SHP77 treated with DMSO at 0.1 percent for 48 hours (cell line): ENCODE results near the gene LMOD3.

Source experiments
- DNase-seq: peaks from one replicate; lab custom pipeline; 2025; lab: John Stamatoyannopoulos, UW

Gene LMOD3

DNA sequence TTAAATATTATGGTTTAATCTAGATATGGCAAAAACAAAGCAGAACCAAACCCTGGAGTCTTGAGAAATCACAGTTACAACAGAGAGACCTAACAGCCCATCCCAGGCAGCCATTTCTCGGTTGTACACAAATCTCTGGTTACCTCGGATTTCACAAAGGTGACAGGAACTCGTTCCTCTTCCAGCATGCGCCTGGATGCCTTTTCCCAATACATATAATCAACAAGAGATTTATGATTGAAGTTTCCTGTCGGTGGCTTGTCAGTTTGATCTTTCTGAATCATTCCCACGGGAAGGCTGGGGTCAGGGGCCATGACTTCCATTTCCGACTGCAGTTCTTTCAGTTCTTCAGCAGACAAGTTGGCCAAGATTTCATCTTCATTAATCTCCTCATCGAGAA lies 445 bp downstream of the LMOD3 start:
- no peak for DNase-seq

DNA sequence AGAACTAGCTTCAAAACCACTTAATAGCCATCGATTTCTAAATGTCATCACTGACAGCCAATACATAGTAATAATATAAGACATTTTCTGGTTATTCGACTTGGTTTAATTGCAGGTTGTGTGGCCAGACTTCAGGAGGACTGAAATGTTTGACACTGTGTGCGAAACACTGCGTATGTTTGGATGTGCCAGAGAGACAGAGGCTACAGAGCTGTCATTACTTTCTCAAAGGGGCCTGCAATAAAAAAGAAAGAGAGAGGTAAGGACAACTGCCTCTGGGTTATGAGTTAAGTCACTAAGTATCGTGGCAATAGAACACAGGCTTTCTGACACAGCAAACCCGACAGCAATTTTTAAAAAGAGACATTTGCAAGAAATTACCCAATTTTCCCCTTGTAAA lies 882 bp downstream of the LMOD3 start:
- DNase-seq: no peak

DNA sequence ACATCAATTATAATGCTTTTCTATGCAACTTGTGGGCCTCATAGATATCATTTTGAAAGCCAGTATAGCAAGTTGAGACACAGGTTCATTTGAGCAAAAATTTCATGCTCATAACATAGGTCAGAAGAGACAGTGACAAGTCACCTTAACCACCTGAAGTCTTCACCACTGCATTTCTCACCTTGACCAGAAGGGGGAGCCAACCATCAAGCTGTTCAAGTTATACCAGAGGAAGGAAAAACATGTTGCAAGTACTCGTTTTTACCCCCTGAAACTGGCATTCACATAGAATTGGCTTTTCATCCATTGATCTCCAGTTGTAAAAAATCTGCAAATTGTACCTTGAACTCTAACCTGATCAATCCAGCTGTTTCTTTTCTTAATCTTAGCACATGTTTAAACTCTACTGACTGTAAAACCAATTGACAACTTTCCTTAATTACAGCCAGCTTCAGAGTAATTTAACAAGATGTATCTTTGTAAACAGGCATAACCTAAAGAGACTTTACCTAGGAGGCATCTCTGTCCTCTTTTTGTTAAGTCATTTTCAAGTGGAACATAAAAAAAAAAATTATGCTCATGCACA lies 1.4 kb downstream of the LMOD3 start:
- peak; percentile 13 for DNase-seq

DNA sequence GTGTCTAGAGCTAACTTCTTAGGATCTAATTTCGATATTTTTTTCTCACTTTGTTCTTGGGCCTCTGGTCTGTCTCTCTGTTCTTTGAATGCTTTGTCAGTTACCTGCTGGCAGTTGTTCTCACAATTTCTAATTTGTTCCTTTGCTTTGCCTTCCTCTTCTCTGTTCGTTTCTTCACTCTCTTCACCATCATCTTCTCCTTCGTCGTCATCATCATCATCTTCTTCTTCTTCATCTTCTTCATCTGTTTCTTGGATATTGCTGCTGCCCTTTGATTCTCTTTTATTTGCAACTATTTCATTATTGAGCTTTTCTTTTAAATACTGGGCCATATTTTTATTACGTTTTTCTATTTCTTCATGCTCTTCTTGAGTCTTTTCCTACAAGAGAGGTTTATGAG lies 2.7 kb downstream of the LMOD3 start:
- no peak for DNase-seq

DNA sequence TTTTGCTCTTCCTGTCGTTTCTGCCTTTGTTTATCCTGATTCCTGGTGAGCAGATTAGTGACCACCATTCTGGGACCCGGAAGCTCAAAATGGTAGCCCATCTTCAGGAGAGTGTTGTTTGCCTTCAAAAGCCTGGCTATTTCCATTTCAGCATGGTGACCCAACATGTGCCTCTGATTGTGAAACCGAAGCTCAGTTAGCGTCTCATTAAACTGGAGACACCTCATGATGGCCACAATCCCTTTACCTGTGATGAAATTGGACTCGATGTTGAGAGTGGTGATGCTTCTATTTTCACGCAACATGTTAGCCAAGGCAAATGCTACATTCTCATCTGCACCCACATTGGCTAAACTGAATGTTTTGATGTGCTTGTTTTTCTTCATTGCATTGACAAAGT lies 3.3 kb downstream of the LMOD3 start:
- DNase-seq: no peak

DNA sequence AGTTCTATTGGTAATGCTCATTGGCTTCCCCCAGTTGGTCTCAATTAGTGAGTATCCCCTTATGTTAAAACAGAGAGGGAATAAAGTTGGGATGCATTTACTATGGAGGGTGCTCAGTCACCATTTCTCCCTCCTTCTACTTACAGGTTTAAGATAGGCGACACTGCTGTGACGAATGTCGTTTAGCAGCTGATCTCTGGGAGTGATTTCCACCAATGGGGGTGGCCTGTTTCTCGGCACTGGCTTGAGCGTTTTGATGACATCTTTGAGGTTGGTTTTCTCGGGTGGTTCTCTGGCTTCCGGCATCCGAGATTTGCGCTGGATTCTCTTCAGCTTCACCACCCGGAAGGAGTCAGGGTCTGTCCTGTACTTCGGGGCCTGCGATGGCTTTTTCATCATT lies 3.8 kb downstream of the LMOD3 start:
- no peak for DNase-seq

DNA sequence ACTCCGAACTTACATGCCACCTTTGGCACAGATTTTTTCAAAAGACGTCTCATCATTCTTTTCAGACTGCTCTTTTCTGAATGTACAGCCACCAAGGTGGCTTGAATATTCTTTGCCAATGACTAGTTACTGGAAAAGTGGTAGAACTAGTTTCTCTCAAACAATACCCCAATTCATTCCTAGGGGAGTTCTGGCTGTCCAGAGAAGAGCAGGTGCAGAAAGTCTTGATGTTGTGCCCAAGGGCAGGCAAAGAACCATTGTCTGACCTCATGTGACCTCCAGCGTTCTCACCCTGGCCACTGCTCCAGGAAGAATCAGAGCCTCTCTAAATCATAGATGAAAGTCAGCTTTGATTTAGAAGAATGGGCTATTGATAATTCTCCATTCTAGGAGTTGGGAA lies 5.5 kb downstream of the LMOD3 start:
- no peak for DNase-seq

DNA sequence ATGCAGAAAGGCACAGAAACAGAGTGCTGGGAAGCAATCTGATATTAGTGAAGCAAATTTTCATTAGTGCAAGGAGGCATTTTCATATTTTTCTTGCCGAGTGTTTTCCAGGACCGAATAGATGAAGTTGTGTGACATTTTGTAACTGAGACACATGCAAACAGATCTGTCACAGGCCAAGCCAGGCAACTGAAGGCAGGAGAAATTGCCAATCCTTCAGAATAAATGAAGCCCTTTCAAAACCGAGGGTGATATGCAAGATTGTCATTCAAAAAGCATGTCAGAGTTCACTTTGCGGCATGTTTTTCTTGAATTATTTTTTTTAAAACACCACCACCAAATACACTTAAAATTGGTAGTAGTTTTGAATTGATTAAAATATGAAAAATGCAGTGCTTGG lies 6.2 kb downstream of the LMOD3 start:
- no peak for DNase-seq

DNA sequence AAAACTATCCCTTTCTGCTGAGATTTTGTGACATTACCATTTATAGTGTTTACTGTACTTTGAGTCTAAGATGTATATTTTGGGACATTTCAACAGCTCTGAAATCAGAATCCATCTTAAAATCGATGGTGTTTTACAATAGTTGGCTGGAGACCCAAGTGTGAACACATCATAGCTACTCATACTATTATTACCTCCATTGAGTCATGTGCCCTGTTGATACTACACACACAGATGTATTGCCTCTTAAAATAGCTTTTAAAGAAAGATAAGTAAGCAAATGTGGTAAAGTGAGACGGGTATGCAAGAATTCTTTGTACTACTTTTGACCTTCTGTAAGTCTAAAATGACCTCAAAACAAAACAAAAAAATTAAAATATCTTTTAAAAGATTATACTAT lies 6.7 kb downstream of the LMOD3 start:
- DNase-seq: no peak

DNA sequence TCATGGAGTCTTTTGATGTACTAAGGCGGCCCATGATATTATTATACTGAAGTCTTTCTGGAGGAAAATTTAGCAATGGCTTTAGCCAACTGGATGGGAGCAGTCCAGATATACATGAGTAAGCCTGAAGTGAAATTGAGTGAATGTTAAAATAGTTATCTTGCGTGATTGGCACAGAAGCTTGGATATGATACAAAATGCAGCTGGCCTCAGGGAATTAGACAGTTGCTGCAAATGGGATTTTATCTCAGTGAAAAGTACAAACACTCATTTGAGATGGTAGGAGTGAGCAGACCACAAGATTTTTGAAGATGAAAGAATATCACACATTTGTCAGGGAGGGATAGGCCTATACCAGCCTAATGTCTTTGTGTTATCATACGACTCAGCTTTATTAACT lies 8.9 kb downstream of the LMOD3 start:
- no peak for DNase-seq

DNA sequence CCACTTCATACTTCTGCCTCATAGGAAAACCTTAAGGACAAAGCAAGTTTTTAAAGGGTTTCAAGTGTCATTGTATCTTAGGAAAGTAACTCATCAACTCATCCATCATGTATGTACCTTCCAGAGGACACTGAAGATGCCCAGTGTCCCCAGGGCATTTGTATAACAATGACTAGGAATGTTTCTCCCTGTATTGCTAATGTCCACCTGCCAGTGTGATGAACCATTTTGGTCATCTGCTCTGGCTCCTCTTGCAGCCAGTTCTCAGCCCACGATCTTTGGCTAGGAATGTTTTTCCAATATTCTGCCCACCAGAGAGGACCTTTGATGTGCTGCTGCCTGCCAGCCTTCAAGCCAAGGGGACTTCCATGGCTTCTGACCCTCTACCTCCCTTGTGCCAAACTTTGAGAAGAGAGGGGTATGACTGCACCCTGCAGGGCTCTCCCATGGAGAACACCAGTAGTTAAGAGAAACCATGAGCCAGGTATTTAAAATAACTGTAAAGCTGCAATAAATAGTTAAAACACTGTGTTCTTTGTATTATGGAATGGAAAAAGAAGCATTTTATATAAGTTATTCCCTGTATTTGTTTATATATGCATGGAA lies 11.4 kb downstream of the LMOD3 start:
- DNase-seq: no peak

DNA sequence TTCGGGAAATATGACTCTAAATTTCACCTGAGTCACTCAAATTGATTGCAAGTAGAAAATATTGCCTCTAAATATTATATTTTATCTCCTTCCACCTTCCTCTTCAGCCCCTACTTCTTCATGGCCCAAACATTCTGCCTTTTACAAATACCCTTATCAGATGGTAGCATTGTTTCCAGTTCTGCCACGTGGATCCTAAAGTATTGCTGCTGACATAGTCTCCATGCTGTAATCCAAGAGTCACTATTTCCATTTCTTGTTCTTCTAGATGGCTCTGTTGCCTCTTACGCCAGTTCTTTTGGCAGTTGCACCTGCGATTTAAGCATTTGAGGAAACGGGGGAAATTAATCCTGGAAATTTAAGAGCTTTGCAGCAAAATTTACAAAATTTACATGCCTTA lies 13.6 kb downstream of the LMOD3 start:
- DNase-seq: no peak

DNA sequence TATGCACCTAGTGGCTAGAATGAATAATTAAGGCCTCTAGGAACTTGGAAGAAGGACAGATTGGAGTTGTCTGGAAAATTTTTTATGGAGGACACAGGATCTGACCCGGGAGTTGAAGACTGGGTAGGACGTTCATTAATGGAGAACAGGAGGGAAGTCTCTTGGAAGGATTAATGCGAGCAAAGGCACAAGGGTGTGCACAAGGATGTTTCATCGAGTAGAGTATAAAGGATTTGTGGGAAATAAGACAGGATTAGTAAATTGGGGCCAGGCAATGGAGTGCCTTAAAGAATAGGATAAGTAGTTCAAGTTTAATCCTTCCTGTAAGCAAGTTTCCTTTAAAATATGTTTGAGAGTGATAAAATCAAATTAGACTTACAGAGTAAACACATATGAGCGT lies 14.6 kb downstream of the LMOD3 start:
- DNase-seq: no peak

DNA sequence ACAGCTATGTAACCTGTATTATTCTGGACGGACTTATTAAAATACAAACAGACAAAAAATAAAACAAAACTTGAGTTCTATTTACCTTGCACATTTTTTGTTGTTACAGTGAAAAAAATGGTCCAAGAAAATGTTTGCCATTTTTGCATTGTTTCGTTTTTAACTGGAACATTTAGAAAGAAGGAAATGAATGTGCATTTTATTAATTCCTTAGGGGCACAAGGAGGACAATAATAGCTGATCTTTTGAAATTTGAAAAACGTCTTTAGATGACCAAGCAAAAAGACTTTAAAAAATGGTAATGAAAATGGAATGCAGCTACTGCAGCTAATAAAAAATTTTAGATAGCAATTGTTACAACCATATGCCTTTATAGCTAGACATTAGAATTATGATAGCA lies 17.1 kb downstream of the LMOD3 start:
- no peak for DNase-seq

DNA sequence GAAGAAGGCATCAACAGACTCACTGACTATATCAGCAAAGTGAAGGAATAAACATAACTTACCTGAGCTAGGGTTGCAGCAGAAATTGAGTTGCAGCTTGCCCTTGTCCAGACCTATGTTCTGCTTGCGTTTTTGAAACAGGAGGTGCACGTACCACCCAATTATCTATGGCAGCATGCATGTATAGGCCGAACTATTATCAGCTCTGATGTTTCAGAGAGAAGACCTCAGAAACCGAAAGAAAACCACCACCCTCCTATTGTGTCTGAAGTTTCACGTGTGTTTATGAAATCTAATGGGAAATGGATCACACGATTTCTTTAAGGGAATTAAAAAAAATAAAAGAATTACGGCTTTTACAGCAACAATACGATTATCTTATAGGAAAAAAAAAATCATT lies 17.8 kb downstream of the LMOD3 start:
- no peak for DNase-seq

DNA sequence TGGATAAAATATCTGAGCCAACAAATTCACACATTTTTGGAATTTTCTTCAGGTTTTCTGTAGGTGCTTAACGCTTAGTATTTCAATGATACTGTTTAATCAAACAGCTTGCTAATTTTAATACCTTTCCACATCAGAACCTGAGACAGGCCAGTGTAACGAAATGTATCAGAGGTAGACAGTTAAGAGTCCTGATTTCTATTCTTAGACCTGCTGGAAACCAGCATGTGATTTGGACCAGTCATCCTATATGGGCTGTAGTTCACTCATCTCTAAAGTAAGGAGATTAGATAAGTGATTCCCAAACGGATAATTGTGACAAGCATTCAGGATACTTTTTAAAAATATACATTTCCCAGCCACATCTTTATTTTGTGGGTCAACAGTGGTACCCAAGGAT lies 19.3 kb downstream of the LMOD3 start:
- DNase-seq: no peak

DNA sequence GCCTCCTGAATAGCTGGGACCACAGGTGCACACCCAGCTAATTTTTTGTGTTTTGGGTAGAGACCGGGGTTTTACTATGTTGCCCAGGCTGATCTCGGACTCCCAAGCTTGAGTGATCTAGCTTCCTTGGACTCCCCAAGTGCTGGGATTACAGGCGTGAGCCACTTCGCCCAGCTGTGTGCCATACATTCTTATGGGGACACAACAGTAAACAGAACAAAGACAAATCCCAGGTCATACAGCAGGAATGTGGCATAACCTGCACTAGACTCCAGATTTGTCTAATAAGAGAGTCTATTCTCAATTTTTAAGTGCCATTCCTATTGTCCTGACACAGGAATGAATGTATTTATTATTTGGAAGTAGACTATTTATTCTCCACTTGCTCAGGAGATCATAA lies 20.0 kb downstream of the LMOD3 start:
- DNase-seq: no peak

DNA sequence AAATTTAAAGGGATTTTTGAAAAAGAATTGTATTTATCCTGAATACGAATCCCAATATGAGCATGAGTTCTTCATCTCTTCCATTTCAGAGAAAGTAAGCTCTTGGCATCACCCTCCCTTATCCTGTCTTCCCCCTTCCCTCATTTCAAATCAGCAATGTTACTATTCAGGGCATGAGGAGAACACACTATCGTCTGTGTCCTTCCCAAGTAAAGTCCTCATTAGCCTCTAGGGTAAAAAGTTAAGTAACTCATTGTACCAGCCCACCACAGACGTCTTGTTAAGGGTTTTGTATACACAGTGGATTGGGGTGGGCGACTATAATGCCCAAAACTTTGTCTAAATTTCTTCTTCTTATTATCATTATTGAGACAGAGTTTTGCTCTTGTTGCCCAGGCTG lies 22.8 kb downstream of the LMOD3 start:
- no peak for DNase-seq

DNA sequence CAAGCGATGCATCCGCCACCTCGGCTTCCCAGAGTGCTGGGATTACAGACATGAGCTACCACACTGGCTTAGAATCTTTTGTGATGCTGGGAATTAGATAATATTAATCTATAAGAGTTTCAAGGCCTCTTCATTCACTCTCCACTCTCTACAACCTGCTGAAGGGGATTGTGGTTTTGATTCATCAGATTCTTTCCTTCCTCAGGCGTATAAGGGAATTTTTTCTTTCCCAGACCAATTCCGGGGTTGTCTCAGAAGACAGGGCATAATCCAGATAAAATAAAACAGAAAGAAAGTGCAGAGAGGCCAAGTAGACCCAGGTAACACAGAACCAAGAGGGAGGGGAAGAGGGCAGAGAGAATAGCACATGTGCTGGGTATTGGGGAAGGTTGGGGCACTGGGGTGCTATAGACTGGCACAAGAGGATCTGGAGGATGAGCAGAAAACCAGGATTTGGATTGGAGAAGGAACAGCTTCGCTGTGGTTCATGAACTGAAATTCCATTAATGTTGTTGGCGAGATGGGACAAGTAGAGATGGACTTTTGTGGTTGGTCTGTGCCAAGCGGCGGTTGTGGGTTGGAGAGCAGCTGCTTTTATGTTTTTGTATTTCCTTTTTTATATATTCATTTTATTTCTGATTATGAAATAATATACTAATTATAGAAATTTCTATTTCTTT lies 24.8 kb downstream of the LMOD3 start:
- DNase-seq: no peak

DNA sequence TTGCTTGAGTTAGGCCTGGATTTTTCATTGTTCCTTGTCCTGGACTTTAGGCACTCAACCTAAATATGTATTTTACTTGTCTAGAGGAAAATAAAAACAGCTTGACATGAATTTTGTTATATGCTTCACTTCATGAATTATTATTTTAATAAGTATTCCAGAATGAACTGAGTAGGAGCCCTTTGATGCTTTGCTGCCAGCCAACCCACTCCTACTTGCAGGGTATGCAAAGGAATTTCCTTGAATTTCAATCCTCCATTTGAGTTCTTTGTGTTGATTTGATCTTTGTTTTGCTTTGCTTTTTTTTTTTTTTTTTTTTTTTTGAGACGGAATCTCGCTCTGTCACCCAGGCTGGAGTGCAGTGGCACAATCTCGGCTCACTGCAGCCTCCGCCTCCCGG lies 26.1 kb downstream of the LMOD3 start:
- DNase-seq: no peak

DNA sequence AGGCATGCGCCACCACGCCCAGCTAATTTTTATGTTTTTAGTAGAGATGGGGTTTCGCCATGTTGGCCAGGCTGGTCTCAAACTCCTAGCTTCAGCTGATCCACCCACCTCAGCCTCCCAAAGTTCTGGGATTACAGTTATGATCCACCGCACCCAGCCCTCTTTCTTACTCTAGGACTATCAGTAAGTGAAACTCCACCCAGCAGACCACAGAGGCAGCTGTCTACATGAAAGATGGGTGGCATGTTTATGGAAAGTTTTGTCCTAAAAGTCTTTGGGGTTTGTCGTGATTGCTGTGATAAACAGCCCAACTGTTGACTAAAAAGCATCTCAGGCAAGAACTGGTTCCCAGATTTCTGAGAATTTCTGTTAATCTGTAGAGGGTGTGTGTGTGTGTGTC lies 26.8 kb downstream of the LMOD3 start:
- DNase-seq: no peak

DNA sequence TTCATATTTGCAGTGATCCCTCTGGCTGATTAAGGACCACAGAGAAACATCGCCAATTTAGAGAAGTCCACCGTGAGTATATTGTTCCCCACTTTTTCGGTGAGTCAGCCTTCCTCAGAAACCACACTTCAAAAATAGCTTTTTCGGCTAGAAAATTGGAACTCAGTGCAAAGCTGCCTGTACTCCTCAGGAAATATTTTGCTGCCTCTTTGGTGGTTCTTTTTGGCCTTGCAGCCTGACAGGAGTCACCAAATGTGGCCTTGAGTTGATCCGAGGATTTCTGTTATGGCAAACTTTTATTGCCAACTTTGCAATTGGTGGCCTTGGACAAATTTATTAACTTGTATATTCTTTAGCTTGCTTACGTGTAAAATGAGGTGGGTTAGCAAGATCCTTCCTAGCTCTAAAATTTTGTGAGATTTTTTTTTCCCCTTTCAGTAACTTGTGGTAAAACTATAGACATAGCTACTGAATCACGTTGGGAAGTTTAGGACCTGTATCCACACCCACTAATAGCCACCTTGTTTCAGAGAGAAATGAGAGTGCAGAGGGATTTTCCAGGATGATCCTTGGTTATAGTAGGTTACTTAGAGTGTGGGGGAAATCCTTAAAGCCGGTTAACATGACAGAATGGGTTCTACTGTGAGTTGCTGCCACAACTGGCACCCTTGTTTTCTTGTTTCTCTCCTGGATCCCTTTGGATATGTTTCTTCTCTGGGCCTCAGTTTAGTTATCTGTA lies 27.8 kb downstream of the LMOD3 start:
- no peak for DNase-seq

DNA sequence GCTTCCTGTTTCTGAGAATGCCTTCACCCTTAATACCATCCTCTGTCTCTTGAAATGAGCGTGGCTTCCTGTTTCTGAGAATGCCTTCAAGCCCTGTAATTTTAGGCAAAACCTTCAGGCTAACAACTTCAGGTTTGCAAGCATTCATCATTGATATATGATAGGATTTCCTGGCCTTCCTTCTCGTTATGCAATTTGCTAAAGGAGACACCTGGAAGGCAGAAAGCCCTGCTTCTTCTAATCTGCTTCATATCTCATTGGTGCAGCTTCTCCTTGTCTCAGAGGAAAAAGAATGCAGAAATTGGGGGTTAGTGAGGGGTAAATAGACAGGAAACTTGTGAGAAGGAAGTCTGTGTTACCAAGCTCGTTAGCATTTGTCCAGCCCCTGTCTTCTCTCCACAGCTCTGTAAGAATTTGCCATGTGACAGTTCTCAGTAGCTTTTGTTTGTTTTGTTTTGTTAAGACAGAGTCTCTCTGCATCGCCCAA lies 30.3 kb downstream of the LMOD3 start:
- DNase-seq: no peak
